Activated CD4-positive, CD25-positive, alpha-beta regulatory T cell (primary cell): ENCODE measurements around the gene CNTFR.

ENCODE experiments used
- DNase-seq, 4 experiments: peaks; one replicate each; lab custom pipeline; 2025; lab: John Stamatoyannopoulos, UW

Gene CNTFR

DNA sequence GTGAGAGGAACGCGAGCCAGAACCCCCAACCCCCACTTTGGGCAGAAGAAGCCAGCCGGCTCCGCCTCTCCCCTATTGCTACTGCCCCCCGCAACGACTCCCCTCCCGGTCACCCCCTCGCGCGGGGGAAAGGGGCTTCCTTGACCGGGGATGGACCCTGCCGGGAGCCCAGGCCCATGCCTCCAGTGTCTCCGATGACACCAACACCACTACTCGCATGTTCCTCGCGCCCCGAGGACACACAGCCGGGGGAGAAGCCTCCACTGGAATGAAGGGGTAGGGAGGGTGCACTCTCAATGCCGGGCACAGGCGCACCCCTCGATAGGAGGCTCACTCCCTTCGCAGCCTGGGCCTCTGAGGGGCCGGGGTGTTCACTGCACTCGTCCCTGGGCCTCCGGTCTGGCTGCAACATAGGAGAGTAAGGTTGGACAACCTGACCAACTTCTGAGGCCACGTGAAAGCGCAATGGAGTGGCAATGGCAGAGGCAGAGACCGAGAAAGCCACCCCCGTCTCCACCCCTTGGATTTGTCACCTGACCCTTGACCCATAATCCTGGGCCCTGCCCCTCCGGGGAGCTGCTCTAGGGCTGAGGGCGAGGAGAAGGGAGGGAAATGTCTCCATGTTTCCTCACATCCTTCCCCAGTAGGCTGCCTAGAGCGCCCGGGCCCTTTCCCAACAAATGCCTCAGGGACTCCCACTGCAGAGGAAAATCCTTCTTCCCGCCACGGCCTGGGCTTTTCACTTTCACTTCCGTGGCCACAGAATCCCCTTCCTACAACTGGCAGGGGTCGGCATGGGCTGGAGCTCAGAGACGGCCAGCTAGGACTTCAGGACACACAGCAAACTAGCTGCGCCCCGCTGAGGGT lies 1.1 kb upstream of the CNTFR start:
- DNase-seq: no peak

DNA sequence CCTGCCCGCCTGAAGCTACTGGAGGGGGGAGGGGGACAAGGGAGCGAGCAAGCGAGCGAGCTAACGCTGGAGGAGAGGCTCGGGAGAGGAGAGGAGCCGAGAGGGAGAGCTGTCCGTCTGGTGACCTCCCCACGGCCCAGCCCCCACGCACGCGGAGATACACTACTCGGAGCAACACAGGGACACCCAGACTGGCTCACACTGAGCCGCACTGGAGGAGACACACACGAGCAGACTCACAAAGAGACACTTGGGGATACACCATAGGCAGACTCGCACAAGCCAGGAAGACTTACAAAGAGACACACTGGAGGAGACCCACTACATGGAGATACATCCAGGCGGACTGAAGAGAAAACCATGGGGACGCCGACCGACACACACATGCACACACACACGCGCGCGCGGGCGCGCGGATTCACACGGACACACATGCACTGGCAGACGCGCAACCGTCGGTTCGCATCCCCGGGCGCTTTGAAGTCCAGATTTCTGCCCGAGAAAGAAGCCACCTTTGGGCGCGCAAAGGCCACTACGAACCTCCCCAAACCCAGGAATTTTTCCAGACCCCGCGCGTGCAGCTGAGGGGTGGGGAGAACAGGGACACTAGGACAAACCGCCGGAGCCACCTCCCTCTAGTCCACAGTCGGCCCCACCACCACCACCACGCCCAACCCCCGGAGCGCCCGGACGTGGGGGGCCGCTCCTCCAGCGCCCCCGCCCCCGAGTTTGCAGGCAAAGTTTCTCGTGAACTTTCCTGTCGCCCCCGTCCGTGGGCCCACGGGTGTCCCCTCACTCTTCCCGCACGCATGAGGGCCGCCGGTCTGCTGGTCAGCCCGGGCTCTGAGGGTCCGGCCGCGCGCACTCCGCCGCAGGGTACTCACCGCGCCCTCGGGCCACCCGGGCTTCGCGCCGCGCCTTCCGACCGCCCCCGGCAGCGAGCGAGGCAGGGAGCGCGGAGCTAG lies 571 bp downstream of the CNTFR start:
- DNase-seq: no peak

DNA sequence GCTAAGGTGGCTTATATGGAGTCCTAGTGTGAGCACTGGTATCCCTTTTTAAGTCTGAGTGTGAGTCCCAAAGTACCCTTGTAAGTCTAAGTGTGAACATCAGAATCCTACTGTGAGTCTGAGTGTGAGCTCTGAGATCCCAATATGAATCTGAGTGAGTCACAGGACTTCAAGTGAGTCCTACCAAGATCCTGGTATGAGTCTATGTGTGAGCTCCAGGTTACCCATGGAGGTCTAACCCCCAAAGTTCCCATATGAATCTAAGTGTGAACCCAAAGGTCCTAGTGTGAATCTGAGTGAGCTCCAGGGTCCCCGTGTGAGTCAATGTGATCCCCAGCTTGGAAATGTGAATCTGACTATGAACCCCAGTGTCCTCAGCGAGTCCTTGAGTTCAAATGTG lies 2.3 kb downstream of the CNTFR start:
- no peak for DNase-seq

DNA sequence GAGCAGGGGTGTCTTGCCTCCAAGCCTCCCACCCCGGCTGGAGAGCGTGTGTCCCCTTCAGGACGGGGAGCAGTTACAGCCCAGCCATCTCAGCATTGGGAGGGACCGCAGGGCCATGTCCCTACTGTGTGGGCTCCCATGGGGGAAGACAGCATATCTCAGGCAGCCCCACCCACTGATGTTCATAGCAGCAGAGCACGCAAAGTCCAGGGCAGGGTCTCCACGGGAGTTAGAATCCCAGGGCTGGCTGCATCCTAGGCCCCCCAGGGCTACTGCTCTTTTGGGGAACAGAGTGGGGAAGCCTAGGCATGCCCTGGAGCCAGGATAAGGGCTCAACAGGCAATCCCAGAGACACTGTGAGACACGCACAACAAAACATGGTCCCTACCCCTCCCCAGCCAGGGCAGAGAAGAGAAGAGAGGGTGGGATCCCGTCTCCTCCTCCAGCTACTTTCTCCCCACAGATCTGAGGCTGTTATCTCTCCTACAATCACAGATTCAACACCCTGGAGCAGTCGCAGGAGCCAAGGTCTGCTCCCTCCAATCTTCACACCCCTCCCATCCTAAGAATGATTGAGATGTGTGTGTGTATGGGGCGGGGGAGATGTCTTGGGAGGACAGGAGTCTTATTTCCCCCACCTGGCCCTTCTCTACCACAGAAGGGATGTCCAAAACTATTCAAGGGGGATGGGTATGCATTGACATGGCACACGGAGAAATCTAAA lies 3.4 kb downstream of the CNTFR start:
- no peak for DNase-seq

DNA sequence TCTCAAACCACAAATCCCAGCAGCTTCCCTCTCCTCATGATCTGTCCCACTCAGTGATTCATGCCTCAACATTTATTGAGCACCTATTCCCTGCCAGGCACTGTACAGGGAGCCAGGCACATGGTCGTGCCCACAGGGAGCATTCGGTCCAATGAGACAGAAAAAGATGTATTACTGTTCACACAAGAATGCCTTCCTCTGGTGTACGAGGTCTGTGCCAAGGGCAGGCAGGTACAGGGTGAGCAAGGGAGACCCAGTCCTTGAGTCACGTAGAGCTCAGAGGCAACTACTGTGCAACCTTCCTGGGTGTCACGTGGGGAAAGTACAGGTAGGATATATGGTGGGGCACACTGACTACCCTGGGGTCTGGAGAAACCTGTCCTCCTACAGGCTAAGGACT lies 4.6 kb downstream of the CNTFR start:
- no peak for DNase-seq

DNA sequence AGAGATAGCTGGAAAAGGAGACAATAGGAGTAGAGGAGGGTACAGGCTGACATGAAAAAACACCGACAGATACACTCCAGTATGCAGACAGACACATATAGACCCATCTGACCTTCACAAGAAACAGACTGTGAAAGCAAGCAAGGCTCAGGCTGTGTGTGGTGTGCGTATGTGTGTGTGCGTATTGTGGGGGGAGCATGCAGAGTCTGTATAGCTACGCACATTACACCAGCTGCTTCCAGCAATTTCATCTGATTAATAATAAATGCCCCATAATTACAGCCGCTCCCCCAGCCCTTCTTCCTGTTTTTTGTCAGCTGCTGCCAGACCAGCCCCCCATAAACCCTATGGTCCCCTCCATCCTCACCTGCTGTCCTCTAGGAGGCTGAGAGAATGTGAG lies 6.7 kb downstream of the CNTFR start:
- no peak for DNase-seq

DNA sequence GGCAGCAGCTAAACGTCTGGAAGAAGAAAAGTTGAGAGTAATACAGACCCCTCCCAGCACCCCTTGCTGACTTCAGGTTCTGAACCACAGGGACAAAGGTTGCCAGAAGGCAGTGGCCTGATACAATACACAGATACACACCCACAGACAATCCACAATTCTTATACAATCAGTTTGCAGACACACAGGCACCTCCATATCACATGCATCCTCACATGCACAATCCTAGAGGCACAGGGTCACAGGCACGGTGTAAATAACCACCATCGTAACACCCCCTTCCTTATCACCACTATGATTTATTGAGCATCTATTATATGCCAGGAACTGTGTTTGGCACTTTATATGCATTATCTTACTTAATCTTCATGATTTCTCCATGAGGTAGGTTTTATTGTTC lies 8.2 kb downstream of the CNTFR start:
- no peak for DNase-seq

DNA sequence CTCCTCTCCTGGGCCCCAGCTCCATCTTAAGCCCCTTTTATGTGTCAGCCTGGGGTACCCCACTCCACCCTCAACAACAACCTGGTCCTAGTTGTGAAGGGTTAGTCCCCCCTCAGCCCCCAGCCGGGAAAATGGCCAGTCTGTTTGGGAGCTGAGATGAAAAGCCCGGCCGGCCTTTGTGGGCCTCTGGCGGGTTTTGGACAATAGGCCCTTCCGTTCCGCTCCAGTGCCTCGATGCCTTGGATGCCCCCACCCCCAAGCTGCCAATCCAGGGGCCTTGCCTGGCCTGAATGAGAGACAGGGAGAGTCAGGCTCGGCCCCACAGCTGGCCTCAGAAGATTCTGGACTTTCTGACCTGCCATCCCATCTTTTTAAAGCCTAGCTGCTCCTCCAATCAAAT lies 9.2 kb downstream of the CNTFR start:
- no peak for DNase-seq

DNA sequence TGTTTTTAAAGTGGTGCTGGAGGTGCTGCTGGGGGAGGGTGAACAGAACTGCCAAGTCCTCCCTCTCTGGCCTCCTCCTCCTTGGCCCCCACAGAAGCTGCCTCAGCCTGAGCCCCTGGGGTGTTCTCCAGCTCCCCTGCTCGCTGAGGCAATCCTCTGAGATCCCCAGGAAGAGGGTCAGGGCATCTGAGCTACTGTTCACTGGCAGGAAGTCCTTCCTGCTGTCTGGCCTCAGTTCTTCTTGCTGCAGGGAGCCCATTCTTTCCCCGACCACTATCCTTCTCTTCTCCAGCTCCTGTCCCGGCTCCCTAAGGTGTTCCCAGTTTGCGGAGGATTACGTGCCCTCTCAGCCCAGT lies 9.7 kb downstream of the CNTFR start:
- DNase-seq: no peak

DNA sequence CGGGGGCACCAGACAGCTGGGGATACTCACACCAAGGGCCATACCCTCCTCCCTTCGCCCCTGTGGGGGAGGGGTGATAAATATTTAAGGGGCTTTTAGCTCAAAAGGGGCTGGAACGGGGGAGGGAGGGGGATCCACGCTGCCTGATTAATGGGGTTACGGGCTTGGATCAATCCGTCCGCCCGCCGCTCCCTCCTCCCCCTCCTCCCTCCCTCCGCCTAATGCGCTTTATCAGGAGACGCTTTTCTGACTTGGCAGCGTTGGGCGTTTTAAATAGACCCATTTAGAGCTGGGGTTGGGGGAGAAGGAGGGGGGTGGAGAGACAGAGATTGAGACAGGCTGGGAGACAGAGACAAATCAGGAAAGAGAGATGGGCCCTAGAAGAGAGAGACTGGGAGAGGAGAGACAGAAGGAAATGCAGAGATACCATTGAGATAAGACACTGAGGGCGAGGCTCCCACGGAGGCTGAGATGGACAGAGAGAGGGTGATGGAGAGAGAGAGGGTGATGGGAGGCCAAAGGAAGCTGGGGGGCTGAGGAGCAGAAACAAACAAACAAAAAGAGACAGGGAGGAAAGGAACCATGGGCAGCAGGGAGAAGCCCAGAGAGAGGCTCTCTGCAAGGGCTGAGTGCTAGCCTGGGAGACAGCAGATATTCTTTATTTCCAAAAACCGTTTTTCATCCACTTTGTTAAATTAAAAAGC lies 10.3 kb downstream of the CNTFR start:
- no peak for DNase-seq

DNA sequence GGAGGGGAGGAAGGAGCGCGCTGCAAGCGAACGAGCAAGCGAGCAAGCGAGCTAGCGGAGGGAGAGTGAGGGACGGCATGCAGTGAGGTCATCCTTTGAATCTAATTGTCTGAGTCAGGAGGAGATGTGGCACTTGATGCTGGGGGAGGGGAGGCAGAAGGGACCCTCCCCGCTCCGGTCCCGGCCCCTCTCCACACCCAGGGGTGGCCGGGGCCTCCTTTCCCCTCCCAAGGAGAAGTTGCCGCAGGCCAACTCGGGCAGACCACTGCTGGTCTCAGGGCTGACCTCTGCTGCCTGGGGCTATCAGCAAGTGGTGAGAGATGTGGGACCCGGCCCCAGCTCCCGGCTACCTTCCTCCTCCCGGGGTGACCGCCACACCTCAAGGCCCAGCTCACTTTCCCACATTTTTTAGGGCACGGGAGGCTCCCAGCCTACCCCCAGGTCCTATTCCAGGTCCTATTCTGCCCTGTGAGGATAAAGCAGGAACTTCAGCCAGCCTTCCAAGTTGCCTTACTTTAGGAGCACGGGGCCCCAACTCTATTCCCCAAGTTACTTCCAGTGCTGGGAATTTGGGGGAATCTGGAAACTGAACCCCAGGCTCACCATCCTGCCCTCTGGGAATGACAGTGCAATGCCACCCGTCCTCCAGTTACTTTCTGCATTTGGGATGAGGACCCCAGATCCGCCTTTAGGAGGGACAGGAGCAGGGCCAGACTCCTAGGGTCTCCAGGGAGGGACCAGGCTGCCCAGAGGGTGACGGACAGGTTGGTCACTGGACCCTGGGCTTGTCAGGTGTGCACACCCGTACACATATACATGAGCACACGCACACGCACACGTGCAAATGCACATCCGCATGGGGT lies 11.1 kb downstream of the CNTFR start:
- DNase-seq: no peak

DNA sequence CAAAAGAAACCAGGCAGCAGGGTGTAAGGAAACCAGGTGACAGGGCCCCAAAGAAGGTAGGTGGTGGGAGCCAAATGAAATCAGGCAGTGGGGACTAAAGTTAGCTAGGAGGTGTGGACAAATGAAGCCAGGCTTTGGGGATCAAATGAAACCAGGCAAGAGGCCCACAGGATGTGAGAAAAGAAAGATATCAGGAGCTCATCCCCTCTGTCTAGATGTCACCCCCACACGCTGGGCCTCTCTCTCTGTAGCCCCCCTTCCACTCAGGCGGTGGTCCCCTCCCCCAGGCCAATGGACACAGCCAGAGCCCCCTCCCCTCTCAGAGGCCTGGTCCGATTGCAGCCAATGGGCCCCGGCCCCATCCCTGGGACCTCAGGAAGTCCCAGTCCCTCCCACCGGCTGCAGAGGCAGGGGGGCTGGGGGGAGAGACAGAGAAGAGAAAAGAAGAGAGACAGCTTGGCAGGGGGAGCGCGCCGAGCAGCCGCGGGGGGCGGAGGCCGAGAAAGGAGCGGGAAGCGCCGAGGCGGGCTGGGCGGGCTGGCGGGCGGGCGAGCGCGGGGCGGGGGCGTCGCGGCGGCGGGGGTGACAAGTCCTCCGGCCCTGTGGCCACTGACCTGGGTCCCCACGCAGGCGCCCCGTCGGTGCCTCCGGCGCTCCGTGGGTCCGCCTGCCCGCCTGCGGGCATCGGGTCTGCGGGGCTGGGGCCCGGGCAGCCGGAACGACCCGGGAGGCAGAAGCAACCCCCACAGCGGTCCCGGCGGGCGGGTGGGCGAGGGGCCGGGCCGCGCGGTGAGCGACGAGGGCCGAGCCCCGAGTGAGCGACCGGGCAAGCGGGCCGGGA lies 11.9 kb downstream of the CNTFR start:
- DNase-seq: no peak

DNA sequence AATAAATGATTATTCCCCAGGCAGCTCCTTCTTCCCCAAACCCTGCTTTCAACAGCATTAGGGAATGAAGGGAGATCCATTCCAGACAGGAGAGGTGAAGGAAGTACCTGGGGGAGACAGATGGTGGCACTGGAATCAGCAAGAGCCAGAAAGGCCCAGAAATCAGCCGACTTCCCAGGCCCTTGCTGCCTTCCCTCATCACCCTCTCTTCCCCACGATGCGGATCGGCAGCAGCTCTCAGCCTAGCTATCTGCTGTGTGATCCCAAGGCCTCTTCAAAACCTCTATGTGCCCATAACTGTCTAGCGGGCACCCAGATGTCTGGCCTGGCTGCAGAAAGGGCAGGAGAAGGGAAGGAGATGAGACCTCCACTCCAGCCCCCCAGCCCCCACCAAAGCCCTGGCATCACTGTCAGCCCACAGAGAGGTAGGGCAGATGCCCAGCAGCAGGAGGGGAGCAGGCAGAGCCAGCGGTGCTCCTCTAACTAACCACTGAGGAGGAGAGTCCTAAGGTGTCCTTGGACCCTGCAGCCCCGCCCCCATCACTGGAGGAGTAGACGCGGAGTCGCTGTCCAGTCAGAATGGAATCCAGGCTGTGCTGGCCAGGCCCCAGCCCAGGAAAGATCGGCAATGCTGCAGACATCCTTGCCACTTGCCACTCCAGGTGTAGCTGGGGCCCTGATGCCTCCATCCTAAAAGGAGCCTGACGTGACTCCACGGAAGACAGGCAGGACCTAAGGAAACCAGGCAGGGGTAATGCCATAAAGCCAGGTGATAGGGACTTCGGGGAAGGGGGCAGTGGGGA lies 12.7 kb downstream of the CNTFR start:
- DNase-seq: no peak

DNA sequence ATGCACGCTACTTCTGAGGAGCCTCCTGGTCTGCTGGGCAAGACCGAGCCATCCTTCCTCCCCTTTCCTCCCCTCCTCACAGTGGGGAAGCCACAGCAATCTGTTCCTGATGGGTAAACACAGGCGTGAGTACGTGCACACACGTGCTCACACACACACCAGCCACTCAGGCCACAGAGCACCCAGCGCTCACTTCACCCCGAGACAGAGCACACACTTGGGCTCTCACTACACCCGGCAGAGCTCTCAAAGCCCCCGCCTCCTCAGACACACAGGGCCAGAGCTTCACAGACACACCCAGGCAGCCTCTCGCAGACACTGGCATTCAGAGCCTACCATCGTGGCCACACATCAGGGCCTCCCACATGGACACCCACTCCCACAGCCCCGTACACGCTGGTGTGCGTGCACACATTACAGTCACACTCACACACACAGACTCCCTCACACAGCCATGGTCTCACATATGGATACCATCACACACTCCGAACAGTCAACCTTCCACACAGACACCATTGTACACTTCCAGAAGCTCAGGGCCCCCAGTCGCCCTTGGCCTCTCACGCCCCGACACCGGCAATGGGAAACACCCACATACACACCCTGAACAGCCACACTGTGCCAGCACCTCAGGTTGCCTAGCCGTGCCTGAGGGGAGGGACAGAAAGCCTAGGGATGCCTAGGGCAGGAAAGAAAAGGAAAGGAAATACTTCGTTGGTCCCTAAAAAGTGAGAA lies 13.5 kb downstream of the CNTFR start:
- DNase-seq: no peak

DNA sequence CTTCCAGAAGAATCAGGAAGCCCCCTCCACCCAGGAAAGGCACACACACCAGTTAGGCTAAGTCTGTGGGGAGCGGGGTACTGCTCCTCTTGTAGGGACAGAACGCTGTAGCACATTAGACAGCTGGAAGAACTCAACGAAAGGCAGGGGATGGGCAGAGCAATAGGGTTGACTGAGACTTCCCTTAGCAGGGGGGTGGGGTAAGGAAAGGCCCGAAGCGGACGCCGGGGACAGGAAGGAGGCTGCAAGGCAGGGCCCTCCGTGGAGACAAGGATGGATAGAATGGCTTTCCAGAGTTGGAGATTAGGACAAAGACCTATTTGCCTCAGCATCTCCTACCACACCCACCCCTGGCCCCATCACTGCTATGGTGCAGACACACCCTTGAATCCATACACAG lies 14.3 kb downstream of the CNTFR start:
- no peak for DNase-seq

DNA sequence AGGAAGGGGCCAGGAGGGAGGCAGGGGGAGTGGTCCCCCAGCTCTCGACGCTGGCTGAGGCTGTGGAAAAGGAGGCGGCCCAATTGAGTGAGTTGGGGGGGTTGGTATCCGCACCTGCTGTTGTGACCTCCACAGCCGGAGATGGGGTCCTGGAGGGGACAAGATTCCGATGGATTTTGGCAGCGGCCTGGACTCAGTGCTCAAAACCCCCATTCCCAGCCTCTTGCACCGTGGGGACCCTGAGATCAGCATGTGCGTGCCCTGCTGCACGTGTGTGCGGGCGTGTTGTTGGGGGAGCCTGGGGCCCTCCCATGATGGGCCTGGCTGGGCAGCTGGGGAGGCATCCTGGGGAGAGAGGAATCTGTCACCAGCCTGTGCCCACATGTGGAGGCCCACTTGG lies 15.0 kb downstream of the CNTFR start:
- DNase-seq: no peak

DNA sequence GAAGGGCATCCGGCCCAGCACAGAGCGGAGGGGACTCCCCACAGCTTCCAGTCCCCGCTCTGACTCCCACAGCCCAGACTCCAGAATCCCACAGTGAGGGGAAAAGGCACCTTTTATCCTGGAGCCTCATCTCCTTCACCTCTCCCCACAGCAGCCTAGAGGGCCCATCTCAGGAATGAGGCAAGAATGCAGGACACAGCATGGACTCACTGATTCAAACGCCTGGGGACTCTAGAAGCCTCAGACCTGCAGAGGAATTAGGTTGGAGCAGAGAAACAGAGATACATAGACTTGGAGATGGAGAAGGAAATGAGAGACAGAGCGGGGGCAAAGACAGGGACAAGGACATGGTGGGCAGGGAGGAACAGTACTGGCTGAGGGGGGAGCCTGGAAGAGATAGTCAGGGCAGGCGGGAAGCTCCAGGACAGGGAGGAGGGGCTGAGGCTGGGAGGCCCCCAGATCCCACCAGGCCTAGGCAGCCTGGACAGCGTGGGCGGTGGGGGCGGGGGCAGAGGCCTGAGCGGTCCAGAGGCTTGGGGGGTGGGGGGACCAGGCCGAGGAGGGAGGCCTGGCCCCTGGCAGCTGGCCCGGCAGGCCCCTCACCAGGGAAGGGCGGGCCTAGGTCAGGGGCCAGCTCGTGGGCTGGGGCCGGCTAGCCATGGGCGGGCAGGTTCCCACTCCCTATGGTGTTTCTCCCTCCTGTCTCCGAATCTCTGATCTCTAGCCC lies 15.8 kb downstream of the CNTFR start:
- no peak for DNase-seq

DNA sequence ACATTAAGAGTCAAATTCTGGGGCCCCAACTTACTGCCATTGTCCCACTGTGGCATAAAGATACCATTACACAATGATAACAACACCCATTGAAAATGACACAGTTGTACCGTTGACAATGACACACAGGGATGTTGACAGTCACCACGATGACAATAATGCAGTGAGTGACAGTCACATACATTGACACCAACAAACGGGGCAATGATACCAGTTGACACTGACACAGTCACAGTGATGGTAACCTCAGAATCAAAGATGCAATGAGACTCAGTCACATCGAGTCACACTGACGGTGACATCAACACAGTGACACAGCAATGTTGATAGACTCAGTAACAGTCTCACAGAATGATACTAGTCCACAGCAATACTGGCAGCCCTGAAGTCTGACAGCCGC lies 16.9 kb downstream of the CNTFR start:
- no peak for DNase-seq
